Measurements from ENCODE around the gene NFYA. TPM values are rescaled to one million over a fixed set of nuclear protein-coding genes. Genes with fewer than 3 reads are reported as not detected.

The NFYA gene
- 9.1 and 23.9 TPM in 2 replicates for total RNA-seq

DNA sequence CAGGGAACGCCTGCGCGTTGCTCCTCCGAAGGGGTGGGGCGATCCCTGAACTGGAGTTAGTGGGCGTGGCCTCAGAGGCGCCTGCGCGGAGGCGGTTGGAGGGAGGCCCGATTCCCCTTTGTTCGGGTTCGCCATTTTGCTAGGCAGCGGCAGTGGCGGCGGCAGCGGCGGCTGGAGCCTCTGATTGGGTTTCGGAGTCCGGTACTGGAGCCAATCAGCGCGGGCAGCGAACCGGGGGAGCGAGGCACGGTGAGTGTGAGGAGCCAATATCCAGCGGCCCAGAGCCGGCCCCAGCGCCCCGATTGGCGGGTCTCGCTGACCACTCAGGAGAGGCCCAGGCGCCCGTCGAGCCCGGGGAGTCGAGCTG is at the start of gene NFYA:
Gene NFYA (plus strand): TSS at position 139 of the 367 bp plus-strand sequence. CDS start 6,116 bp downstream, outside the sequence.
- DNase-seq (ENCODE audit: low read depth) = no peak
- no peak for TF ChIP-seq CTCF (conservative IDR thresholded peaks at IDR 0.05; ENCODE audit: low read depth, low read length)
- peak within 1 kb of the TSS; percentile 90 for H3K4me3 ChIP-seq (ENCODE audit: low read depth, low read length)

DNA sequence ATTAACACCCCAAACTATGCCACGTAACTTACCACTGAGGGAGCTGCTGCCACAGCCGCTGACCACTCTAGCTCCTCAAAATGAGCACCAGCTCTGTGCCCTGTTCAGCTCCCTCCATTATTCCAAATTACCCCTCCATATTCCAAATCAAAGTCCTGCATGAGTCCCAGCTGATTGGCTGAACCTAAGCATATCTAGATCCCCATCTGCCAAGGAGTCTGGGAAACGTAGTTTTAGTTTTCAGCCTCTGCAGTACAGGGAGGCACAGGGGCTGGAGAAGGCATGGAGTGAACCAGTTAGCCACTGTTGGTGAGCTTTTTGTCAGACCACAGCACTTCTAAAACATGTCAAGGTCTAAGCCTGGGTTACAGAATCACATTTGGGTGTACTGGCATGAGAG is 49.7 kb upstream of the NFYA start:
- TF ChIP-seq CTCF (conservative IDR thresholded peaks at IDR 0.05; ENCODE audit: low read depth, low read length) = no peak
- no peak for DNase-seq (ENCODE audit: low read depth)
- no peak overlapping the region for H3K4me3 ChIP-seq (ENCODE audit: low read depth, low read length)

DNA sequence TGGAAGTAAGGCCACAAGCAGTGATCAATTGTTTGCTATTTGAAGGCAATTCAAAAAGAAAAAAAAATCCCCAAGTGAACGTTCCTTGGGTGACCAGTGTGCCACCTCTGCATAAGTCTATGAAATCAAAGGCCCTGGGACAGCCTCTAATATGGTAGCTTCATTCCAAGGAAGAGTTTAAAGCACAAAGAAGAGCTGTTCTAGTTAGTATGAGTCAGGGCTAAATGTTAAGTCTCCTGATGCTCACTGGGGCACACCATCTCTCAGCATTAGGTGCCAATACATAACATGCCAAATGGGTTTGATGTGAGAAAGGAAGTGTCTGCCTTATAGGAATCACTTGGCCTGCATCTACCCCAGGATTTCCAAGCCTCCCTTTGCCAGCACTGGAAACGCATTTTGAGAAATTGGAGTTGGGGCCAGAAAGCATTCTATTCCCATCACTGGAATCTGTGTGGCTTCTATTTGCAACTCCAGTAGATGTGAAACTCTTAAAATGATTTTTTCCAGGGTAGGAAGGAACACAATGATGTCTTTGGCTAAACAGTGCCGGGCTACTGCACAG is 46.7 kb upstream of the NFYA start:
- no peak for DNase-seq (ENCODE audit: low read depth)
- no peak for TF ChIP-seq CTCF (conservative IDR thresholded peaks at IDR 0.05; ENCODE audit: low read depth, low read length)

DNA sequence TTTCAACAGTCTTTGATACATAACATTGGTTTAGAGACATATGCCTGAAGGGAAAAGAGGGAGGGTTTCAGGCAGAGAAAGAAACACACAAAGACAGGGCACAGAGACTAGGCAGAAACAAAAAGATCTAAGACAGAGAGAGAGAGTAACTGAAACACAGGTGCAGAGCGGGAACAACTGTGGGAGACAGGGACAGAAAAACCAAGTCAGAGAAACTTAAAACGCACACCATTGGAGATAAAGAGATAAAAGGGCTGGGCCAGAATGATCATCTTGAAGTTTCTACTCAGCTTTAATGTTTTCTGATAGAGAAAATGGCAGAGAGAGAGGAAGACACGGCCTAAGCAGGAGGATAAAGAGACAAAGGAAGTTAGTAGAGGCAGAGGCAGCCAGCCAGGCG is 45.5 kb upstream of the NFYA start:
- no peak for TF ChIP-seq CTCF (conservative IDR thresholded peaks at IDR 0.05; ENCODE audit: low read depth, low read length)
- no peak for DNase-seq (ENCODE audit: low read depth)
- H3K4me3 ChIP-seq (ENCODE audit: low read depth, low read length) = peak overlapping the region; percentile 41

More for the DNA sequence above, 46.7 kb upstream of the NFYA start:
- H3K4me3 ChIP-seq (ENCODE audit: low read depth, low read length) = no peak overlapping the region

- no peak for DNase-seq (ENCODE audit: low read depth)
- H3K4me3 ChIP-seq (ENCODE audit: low read depth, low read length) = peak overlapping the region; percentile 41
- TF ChIP-seq CTCF (conservative IDR thresholded peaks at IDR 0.05; ENCODE audit: low read depth, low read length) = peak; percentile 89
Measured at GRCh38 chr6:41027799-41028560, 44.8 kb upstream of the NFYA start.

DNA sequence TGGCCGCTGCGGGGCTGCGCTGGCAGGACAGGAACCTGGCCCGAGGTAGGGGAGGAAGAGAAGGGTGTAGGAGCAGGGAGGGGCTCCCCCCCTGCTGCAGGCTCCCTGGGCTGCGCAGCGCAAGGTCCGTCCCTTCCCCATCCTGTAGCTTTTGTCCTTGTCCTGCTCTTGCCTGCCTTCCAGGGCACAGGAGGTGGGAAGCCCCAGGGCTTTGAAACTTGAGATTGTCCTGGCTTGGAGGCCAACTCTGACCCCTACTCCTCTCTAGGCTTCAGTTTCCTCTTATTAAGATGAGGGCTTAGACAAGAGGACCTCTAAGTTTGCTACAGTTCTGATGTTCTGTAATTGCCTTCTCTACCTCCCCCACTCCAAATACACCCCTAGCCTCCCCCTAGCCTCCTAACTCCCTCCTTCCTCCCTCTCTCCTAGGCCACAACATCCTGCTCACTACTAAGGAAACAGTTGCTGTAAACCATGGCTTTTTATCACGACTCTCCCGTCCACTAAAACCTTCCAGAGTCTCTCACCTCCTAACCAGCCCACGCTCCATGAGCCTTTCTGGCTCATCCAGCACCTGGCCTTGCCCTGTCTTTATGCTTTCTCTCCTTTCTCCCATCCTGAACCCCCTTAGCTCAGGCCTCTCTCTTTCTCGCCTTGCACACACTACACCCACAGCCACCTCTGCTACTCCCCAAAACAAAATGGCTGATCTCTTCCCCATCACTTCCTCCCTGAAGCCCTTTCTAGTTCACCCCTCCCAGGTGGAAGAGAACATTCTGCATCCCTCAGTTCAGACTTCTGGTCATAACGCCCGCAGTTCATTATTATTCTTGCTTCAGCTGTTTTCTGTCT is 44.0 kb upstream of the NFYA start:
- TF ChIP-seq CTCF (conservative IDR thresholded peaks at IDR 0.05; ENCODE audit: low read depth, low read length) = no peak
- DNase-seq (ENCODE audit: low read depth) = no peak
- peak overlapping the region; percentile 35 for H3K4me3 ChIP-seq (ENCODE audit: low read depth, low read length)
